Activated T-cell treated with anti-CD3 and anti-CD28 coated beads, Interleukin-2, amount 50 U/mL, for 24 hours (primary cell): ENCODE data around the gene SEMA6A.

Experiments
- DNase-seq: peaks from one replicate; pipeline ENCODE4 v3.0.0-alpha.2; 2020
- H3K27ac Mint-ChIP-seq: 2 replicates; pipeline ENCODE4 v1.8.0; 2020; ENCODE audit warnings: mild to moderate bottlenecking, mixed read lengths
- H3K27me3 Mint-ChIP-seq: 2 replicates; pipeline ENCODE4 v1.8.0; 2020; ENCODE audit warnings: mixed read lengths
- H3K36me3 Mint-ChIP-seq: 2 replicates; pipeline ENCODE4 v1.8.0; 2020; ENCODE audit warnings: low read depth, mixed read lengths
- H3K4me1 Mint-ChIP-seq: 2 replicates; pipeline ENCODE4 v1.8.0; 2020; ENCODE audit warnings: low read depth, mixed read lengths
- H3K4me3 Mint-ChIP-seq: 2 replicates; pipeline ENCODE4 v1.8.0; 2020; ENCODE audit warnings: mild to moderate bottlenecking, moderate library complexity, mixed read lengths
- H3K9me3 Mint-ChIP-seq: 2 replicates; pipeline ENCODE4 v1.8.0; 2020; ENCODE audit warnings: mixed read lengths

SEMA6A gene

GRCh38 chr5:116436674-116437350 is 137.8 kb downstream of the SEMA6A start:
- Mint-ChIP-seq H3K4me1 (no peaks in the 10 kb centered on the region), H3K9me3 (no peaks in the 10 kb centered on the region), H3K4me3 (no peak overlapping the region), H3K27ac (no peak overlapping the region), H3K27me3 (no peaks in the 10 kb centered on the region), H3K36me3 (peaks cover 20% of the 10 kb centered on the region)
- DNase-seq, result no peak

GRCh38 chr5:116428966-116429365 is 145.7 kb downstream of the SEMA6A start:
- Mint-ChIP-seq H3K4me1 (no peaks in the 10 kb centered on the region), H3K27me3 (no peaks in the 10 kb centered on the region), H3K27ac (no peak overlapping the region), H3K4me3 (no peak overlapping the region), H3K9me3 (no peaks in the 10 kb centered on the region), H3K36me3 (peaks cover 8% of the 10 kb centered on the region)
- DNase-seq, result no peak

GRCh38 chr5:116428413-116428812 is 146.2 kb downstream of the SEMA6A start:
- Mint-ChIP-seq H3K36me3 (peaks cover 9% of the 10 kb centered on the region), H3K9me3 (no peaks in the 10 kb centered on the region), H3K4me3 (no peak overlapping the region), H3K4me1 (no peaks in the 10 kb centered on the region), H3K27me3 (no peaks in the 10 kb centered on the region), H3K27ac (no peak overlapping the region)
- DNase-seq, result no peak

- Mint-ChIP-seq H3K27ac (no peak overlapping the region), H3K36me3 (peaks cover 22% of the 10 kb centered on the region), H3K4me1 (no peaks in the 10 kb centered on the region), H3K9me3 (no peaks in the 10 kb centered on the region), H3K27me3 (no peaks in the 10 kb centered on the region), H3K4me3 (no peak overlapping the region)
- DNase-seq, result no peak
Observed at GRCh38 chr5:116424951-116425350, 149.7 kb downstream of the SEMA6A start.

GRCh38 chr5:116424258-116424615 is 150.4 kb downstream of the SEMA6A start:
- DNase-seq, result no peak
- no peaks in the 10 kb centered on the region for H3K9me3 Mint-ChIP-seq
- H3K36me3 Mint-ChIP-seq, result peaks cover 29% of the 10 kb centered on the region
- no peak overlapping the region for H3K27ac Mint-ChIP-seq
- no peaks in the 10 kb centered on the region for H3K4me1 Mint-ChIP-seq
- H3K4me3 Mint-ChIP-seq, result no peak overlapping the region
- no peaks in the 10 kb centered on the region for H3K27me3 Mint-ChIP-seq

- Mint-ChIP-seq H3K4me3 (no peak overlapping the region), H3K9me3 (no peaks in the 10 kb centered on the region), H3K27me3 (no peaks in the 10 kb centered on the region), H3K27ac (no peak overlapping the region), H3K36me3 (peaks cover 34% of the 10 kb centered on the region), H3K4me1 (no peaks in the 10 kb centered on the region)
- no peak for DNase-seq
Observed at GRCh38 chr5:116423587-116424257, 150.9 kb downstream of the SEMA6A start.

GRCh38 chr5:116423141-116423540 is 151.5 kb downstream of the SEMA6A start:
- Mint-ChIP-seq H3K4me3 (no peak overlapping the region), H3K27ac (no peak overlapping the region), H3K9me3 (no peaks in the 10 kb centered on the region), H3K36me3 (peaks cover 38% of the 10 kb centered on the region), H3K4me1 (no peaks in the 10 kb centered on the region), H3K27me3 (no peaks in the 10 kb centered on the region)
- DNase-seq, result no peak

GRCh38 chr5:116421080-116421629 is 153.5 kb downstream of the SEMA6A start:
- Mint-ChIP-seq H3K4me3 (no peak overlapping the region), H3K36me3 (peaks cover 58% of the 10 kb centered on the region), H3K9me3 (no peaks in the 10 kb centered on the region), H3K27ac (no peak overlapping the region), H3K4me1 (no peaks in the 10 kb centered on the region), H3K27me3 (no peaks in the 10 kb centered on the region)
- DNase-seq, result no peak

- H3K4me1 Mint-ChIP-seq, result no peaks in the 10 kb centered on the region
- H3K9me3 Mint-ChIP-seq, result no peaks in the 10 kb centered on the region
- DNase-seq, result no peak
- no peaks in the 10 kb centered on the region for H3K27me3 Mint-ChIP-seq
- H3K27ac Mint-ChIP-seq, result no peak overlapping the region
- no peak overlapping the region for H3K4me3 Mint-ChIP-seq
- H3K36me3 Mint-ChIP-seq, result peaks cover 63% of the 10 kb centered on the region
Observed at GRCh38 chr5:116420540-116420939, 154.1 kb downstream of the SEMA6A start.

GRCh38 chr5:116419258-116419657 is 155.4 kb downstream of the SEMA6A start:
- Mint-ChIP-seq H3K36me3 (peaks cover 72% of the 10 kb centered on the region), H3K4me3 (no peak overlapping the region), H3K4me1 (no peaks in the 10 kb centered on the region), H3K27me3 (no peaks in the 10 kb centered on the region), H3K9me3 (no peaks in the 10 kb centered on the region), H3K27ac (no peak overlapping the region)
- no peak for DNase-seq

- Mint-ChIP-seq H3K9me3 (no peaks in the 10 kb centered on the region), H3K27ac (no peak overlapping the region), H3K27me3 (no peaks in the 10 kb centered on the region), H3K36me3 (peaks cover 71% of the 10 kb centered on the region), H3K4me3 (no peak overlapping the region), H3K4me1 (no peaks in the 10 kb centered on the region)
- no peak for DNase-seq
Observed at GRCh38 chr5:116418774-116419173, 155.8 kb downstream of the SEMA6A start.

GRCh38 chr5:116418016-116418415 is 156.6 kb downstream of the SEMA6A start:
- Mint-ChIP-seq H3K9me3 (no peaks in the 10 kb centered on the region), H3K27me3 (no peaks in the 10 kb centered on the region), H3K27ac (no peak overlapping the region), H3K36me3 (peaks cover 76% of the 10 kb centered on the region), H3K4me3 (no peak overlapping the region), H3K4me1 (no peaks in the 10 kb centered on the region)
- no peak for DNase-seq

- Mint-ChIP-seq H3K4me3 (no peak overlapping the region), H3K4me1 (no peaks in the 10 kb centered on the region), H3K36me3 (peaks cover 83% of the 10 kb centered on the region), H3K27me3 (no peaks in the 10 kb centered on the region), H3K27ac (no peak overlapping the region), H3K9me3 (no peaks in the 10 kb centered on the region)
- DNase-seq, result no peak
Observed at GRCh38 chr5:116415989-116416388, 158.6 kb downstream of the SEMA6A start.

GRCh38 chr5:116415182-116415581 is 159.4 kb downstream of the SEMA6A start:
- H3K36me3 Mint-ChIP-seq, result peaks cover 77% of the 10 kb centered on the region
- H3K4me3 Mint-ChIP-seq, result no peak overlapping the region
- no peaks in the 10 kb centered on the region for H3K27me3 Mint-ChIP-seq
- H3K9me3 Mint-ChIP-seq, result no peaks in the 10 kb centered on the region
- no peak for DNase-seq
- H3K27ac Mint-ChIP-seq, result no peak overlapping the region
- no peaks in the 10 kb centered on the region for H3K4me1 Mint-ChIP-seq

- no peak for DNase-seq
- H3K4me1 Mint-ChIP-seq, result no peaks in the 10 kb centered on the region
- H3K36me3 Mint-ChIP-seq, result peaks cover 49% of the 10 kb centered on the region
- H3K27ac Mint-ChIP-seq, result no peak overlapping the region
- no peak overlapping the region for H3K4me3 Mint-ChIP-seq
- H3K9me3 Mint-ChIP-seq, result no peaks in the 10 kb centered on the region
- no peaks in the 10 kb centered on the region for H3K27me3 Mint-ChIP-seq
Observed at GRCh38 chr5:116411101-116411571, 163.5 kb downstream of the SEMA6A start.
